Neural crest cell (in vitro differentiated cells): ENCODE results near the gene DAAM1. TPM values are rescaled to one million over a fixed set of nuclear protein-coding genes. Genes with fewer than 3 reads are reported as not detected.

Source experiments
- DNase-seq: peaks from one replicate; pipeline ENCODE4 v3.0.0; 2021; ENCODE audit warnings: low read depth, mixed read lengths, low spot score
- H3K27ac Mint-ChIP-seq: one replicate; pipeline ENCODE4 v1.8.0; 2021; ENCODE audit warnings: mild to moderate bottlenecking, mixed read lengths; ENCODE audit not compliant: unreplicated experiment
- H3K27me3 Mint-ChIP-seq: 2 replicates; pipeline ENCODE4 v1.8.0; 2021; ENCODE audit warnings: low read depth, mild to moderate bottlenecking, mixed read lengths
- H3K36me3 Mint-ChIP-seq: 2 replicates; pipeline ENCODE4 v1.8.0; 2021; ENCODE audit warnings: low read depth, mild to moderate bottlenecking, mixed read lengths
- H3K4me1 Mint-ChIP-seq: 2 replicates; pipeline ENCODE4 v1.8.0; 2021; ENCODE audit warnings: mixed read lengths
- H3K4me3 Mint-ChIP-seq: one replicate; pipeline ENCODE4 v1.8.0; 2021; ENCODE audit warnings: mild to moderate bottlenecking, mixed read lengths
- H3K9me3 Mint-ChIP-seq: 2 replicates; pipeline ENCODE4 v1.8.0; 2021; ENCODE audit warnings: mixed read lengths
- CTCF ChIP-seq: fragments of 200-600 bp; sonication (generic); conservative IDR thresholded peaks from 2 replicates; pipeline ENCODE4 v1.5.0; 2021; ENCODE audit warnings: antibody characterized with exemption, mild to moderate bottlenecking
- total RNA-seq: library from RNA; stranded (reverse); gene quantifications from 2 replicates; pipeline ENCODE4 v1.2.1, GENCODE V29; 2021

The DAAM1 gene
- total RNA-seq, 1 donor from 2014 or later = 47.2 TPM

GRCh38 chr14:59271734-59272133 is 83.3 kb downstream of the DAAM1 start:
- no peaks in the 10 kb centered on the region for H3K9me3 Mint-ChIP-seq
- peaks cover 7% of the 10 kb centered on the region for H3K36me3 Mint-ChIP-seq
- peaks cover 10% of the 10 kb centered on the region for H3K4me1 Mint-ChIP-seq
- DNase-seq = no peak
- H3K27me3 Mint-ChIP-seq = no peaks in the 10 kb centered on the region
- TF ChIP-seq CTCF = no peak
- no peak overlapping the region for H3K27ac Mint-ChIP-seq
- no peak overlapping the region for H3K4me3 Mint-ChIP-seq

- Mint-ChIP-seq H3K27ac (no peak overlapping the region), H3K36me3 (peaks cover 5% of the 10 kb centered on the region), H3K9me3 (no peaks in the 10 kb centered on the region), H3K4me3 (no peak overlapping the region), H3K27me3 (no peaks in the 10 kb centered on the region), H3K4me1 (peaks cover 10% of the 10 kb centered on the region)
- no peak for TF ChIP-seq CTCF
- no peak for DNase-seq
These were observed 84.2 kb downstream of the DAAM1 start for GRCh38 chr14:59272633-59273032.

GRCh38 chr14:59273737-59274136 is 85.3 kb downstream of the DAAM1 start:
- H3K27me3 Mint-ChIP-seq = no peaks in the 10 kb centered on the region
- no peak overlapping the region for H3K27ac Mint-ChIP-seq
- peaks cover 2% of the 10 kb centered on the region for H3K36me3 Mint-ChIP-seq
- DNase-seq = no peak
- TF ChIP-seq CTCF = no peak
- no peaks in the 10 kb centered on the region for H3K9me3 Mint-ChIP-seq
- peaks cover 16% of the 10 kb centered on the region for H3K4me1 Mint-ChIP-seq
- H3K4me3 Mint-ChIP-seq = no peak overlapping the region

GRCh38 chr14:59274991-59275391 is 86.5 kb downstream of the DAAM1 start:
- H3K27me3 Mint-ChIP-seq = no peaks in the 10 kb centered on the region
- no peak overlapping the region for H3K4me3 Mint-ChIP-seq
- no peak for TF ChIP-seq CTCF
- no peak for DNase-seq
- peaks cover 16% of the 10 kb centered on the region for H3K4me1 Mint-ChIP-seq
- peaks cover 4% of the 10 kb centered on the region for H3K36me3 Mint-ChIP-seq
- no peaks in the 10 kb centered on the region for H3K9me3 Mint-ChIP-seq
- no peak overlapping the region for H3K27ac Mint-ChIP-seq

- no peak overlapping the region for H3K4me3 Mint-ChIP-seq
- H3K27me3 Mint-ChIP-seq = no peaks in the 10 kb centered on the region
- H3K36me3 Mint-ChIP-seq = peaks cover 5% of the 10 kb centered on the region
- peaks cover 16% of the 10 kb centered on the region for H3K4me1 Mint-ChIP-seq
- TF ChIP-seq CTCF = no peak
- no peak overlapping the region for H3K27ac Mint-ChIP-seq
- no peaks in the 10 kb centered on the region for H3K9me3 Mint-ChIP-seq
- no peak for DNase-seq
These were observed 87.2 kb downstream of the DAAM1 start for GRCh38 chr14:59275668-59276067.

GRCh38 chr14:59276235-59276634 is 87.8 kb downstream of the DAAM1 start:
- Mint-ChIP-seq H3K27ac (no peak overlapping the region), H3K9me3 (no peaks in the 10 kb centered on the region), H3K4me3 (no peak overlapping the region)

More at GRCh38 chr14:59276235-59276634, 87.8 kb downstream of the DAAM1 start:
- Mint-ChIP-seq H3K4me1 (peaks cover 16% of the 10 kb centered on the region), H3K27me3 (no peaks in the 10 kb centered on the region), H3K36me3 (peaks cover 7% of the 10 kb centered on the region)
- no peak for TF ChIP-seq CTCF
- no peak for DNase-seq
